HepG2 (cell line): ENCODE data around the gene STAT4. TPM values are rescaled to one million over a fixed set of nuclear protein-coding genes. Genes with fewer than 3 reads are reported as not detected.

ENCODE experiments used
- CBX1 ChIP-seq: IDR thresholded peaks from one replicate; pipeline ENCODE4 v1.6.1; 2016; ENCODE audit warnings: antibody characterized with exemption, low read depth
- CREB3 ChIP-seq: sonication (generic); formaldehyde crosslinking; IDR thresholded peaks from 2 replicates; pipeline ENCODE4 v1.5.0; 2020; ENCODE audit warnings: missing genetic modification reagents
- ETV6 ChIP-seq: sonication (generic); formaldehyde crosslinking; conservative IDR thresholded peaks from 2 replicates; pipeline ENCODE4 v1.4.0; 2020; ENCODE audit warnings: missing genetic modification reagents
- HNF4G ChIP-seq, 2 experiments: sonication (generic) in 1 of 2; formaldehyde crosslinking in 1 of 2; IDR thresholded peaks; 2 replicates each; pipeline versions ENCODE4 v1.4.0 to v1.6.1; 2011 to 2020; ENCODE audit warnings: borderline replicate concordance in 2 of 2, low read depth in 2 of 2, mild to moderate bottlenecking in 2 of 2, low read length in 1 of 2, missing genetic modification reagents in 1 of 2, moderate library complexity in 1 of 2
- HOXA5 ChIP-seq: sonication (generic); formaldehyde crosslinking; IDR thresholded peaks from 2 replicates; pipeline ENCODE4 v1.4.0; 2020; ENCODE audit warnings: missing genetic modification reagents
- JARID2 ChIP-seq: sonication (generic); formaldehyde crosslinking; IDR thresholded peaks from 2 replicates; pipeline ENCODE4 v1.8.1; 2023; ENCODE audit warnings: missing genetic modification reagents, inconsistent platforms; ENCODE audit not compliant: insufficient replicate concordance
- JUN ChIP-seq: sonication (generic); formaldehyde crosslinking; IDR thresholded peaks from 2 replicates; pipeline ENCODE4 v1.4.0; 2020; ENCODE audit warnings: mild to moderate bottlenecking, missing genetic modification reagents
- KDM2A ChIP-seq: sonication (generic); formaldehyde crosslinking; IDR thresholded peaks from 2 replicates; pipeline ENCODE4 v1.4.0; 2020; ENCODE audit warnings: low read depth, missing genetic modification reagents, borderline replicate concordance
- KLF11 ChIP-seq: IDR thresholded peaks from 2 replicates; pipeline ENCODE4 v1.6.1; 2016; ENCODE audit warnings: missing compliant biosample characterization
- KMT2B ChIP-seq: IDR thresholded peaks from 2 replicates; pipeline ENCODE4 v1.6.1; 2016; ENCODE audit warnings: missing genetic modification reagents, missing compliant biosample characterization
- MIXL1 ChIP-seq: IDR thresholded peaks from 2 replicates; pipeline ENCODE4 v1.6.1; 2016
- NPAS2 ChIP-seq: sonication (generic); formaldehyde crosslinking; IDR thresholded peaks from 2 replicates; pipeline ENCODE4 v1.8.0; 2022; ENCODE audit warnings: mild to moderate bottlenecking, missing genetic modification reagents, borderline replicate concordance
- PTBP1 ChIP-seq: fragments of 200-400 bp; formaldehyde crosslinking; IDR thresholded peaks from 2 replicates; pipeline ENCODE4 v1.6.1; 2018; ENCODE audit warnings: low read length, low read depth; ENCODE audit not compliant: poor library complexity, severe bottlenecking
- TEAD2 ChIP-seq: sonication (generic); formaldehyde crosslinking; IDR thresholded peaks from 2 replicates; pipeline ENCODE4 v1.9.0; 2021; ENCODE audit warnings: missing genetic modification reagents
- ZNF143 ChIP-seq: sonication (generic); formaldehyde crosslinking; IDR thresholded peaks from 2 replicates; pipeline ENCODE4 v1.4.0; 2020; ENCODE audit warnings: missing genetic modification reagents
- ZNF234 ChIP-seq: sonication (generic); formaldehyde crosslinking; conservative IDR thresholded peaks from 2 replicates; pipeline ENCODE4 v1.5.1; 2020; ENCODE audit warnings: mild to moderate bottlenecking, missing genetic modification reagents
- ZNF264 ChIP-seq: sonication (generic); formaldehyde crosslinking; IDR thresholded peaks from 2 replicates; pipeline ENCODE4 v1.4.0; 2020; ENCODE audit warnings: missing genetic modification reagents
- ZNF326 ChIP-seq: sonication (generic); formaldehyde crosslinking; IDR thresholded peaks from 2 replicates; pipeline ENCODE4 v1.4.0; 2020; ENCODE audit warnings: missing genetic modification reagents, borderline replicate concordance
- ZNF333 ChIP-seq: sonication (generic); formaldehyde crosslinking; IDR thresholded peaks from 2 replicates; pipeline ENCODE4 v1.4.0; 2020; ENCODE audit warnings: mild to moderate bottlenecking, missing genetic modification reagents, borderline replicate concordance
- ZNF431 ChIP-seq: sonication (generic); formaldehyde crosslinking; IDR thresholded peaks from 2 replicates; pipeline ENCODE4 v1.9.0; 2022; ENCODE audit warnings: missing genetic modification reagents, low read depth, mild to moderate bottlenecking, borderline replicate concordance
- ZNF446 ChIP-seq: sonication (generic); formaldehyde crosslinking; IDR thresholded peaks from 2 replicates; pipeline ENCODE4 v1.5.0; 2020; ENCODE audit warnings: mild to moderate bottlenecking, missing genetic modification reagents
- ZNF629 ChIP-seq: sonication (generic); formaldehyde crosslinking; conservative IDR thresholded peaks from 2 replicates; pipeline ENCODE4 v1.5.0; 2020; ENCODE audit warnings: missing genetic modification reagents
- ZNF841 ChIP-seq: sonication (generic); formaldehyde crosslinking; IDR thresholded peaks from 2 replicates; pipeline ENCODE4 v1.8.1; 2023; ENCODE audit warnings: missing genetic modification reagents, borderline replicate concordance
- polyA plus RNA-seq, 8 experiments: library from polyadenylated mRNA; depleted of rRNA in 3 of 8; stranded (reverse) in 7 of 8; unstranded in 1 of 8; fragments of >200 nt; fragmentation: Illumina TruSeq in 4 of 8; extraction: Trizol in 4 of 8; gene quantifications; 2 replicates each; pipeline versions ENCODE4 v1.2.1 to v1.2.3, GENCODE V29; 2011 to 2016; ENCODE audit warnings: low read depth in 4 of 8, missing spikeins in 1 of 8, mixed read lengths in 1 of 8; ENCODE audit not compliant: insufficient read depth in 1 of 8
- total RNA-seq, 5 experiments: library from RNA; depleted of rRNA; stranded (reverse); fragments of >200 nt; fragmentation: Illumina TruSeq; extraction: Trizol; gene quantifications; 2 replicates each; pipeline ENCODE4 v1.2.3, GENCODE V29; 2016; ENCODE audit warnings: low read depth in 1 of 5
- TF ChIP-seq, protein P1 (sequence below): sonication (generic); formaldehyde crosslinking; IDR thresholded peaks from 2 replicates; pipeline ENCODE4 v1.4.0; 2020; ENCODE audit warnings: mild to moderate bottlenecking, low read depth, missing genetic modification reagents
- TF ChIP-seq, protein P2 (sequence below): sonication (generic); formaldehyde crosslinking; IDR thresholded peaks from 2 replicates; pipeline ENCODE4 v1.5.0; 2020; ENCODE audit warnings: missing genetic modification reagents

STAT4 gene
- total and polyA plus RNA-seq, 2 of the 13 experiments (the other 11 are each of a cell fraction or from before 2014, with no cell fraction given): 0.37 TPM; not detected in 1

DNA sequence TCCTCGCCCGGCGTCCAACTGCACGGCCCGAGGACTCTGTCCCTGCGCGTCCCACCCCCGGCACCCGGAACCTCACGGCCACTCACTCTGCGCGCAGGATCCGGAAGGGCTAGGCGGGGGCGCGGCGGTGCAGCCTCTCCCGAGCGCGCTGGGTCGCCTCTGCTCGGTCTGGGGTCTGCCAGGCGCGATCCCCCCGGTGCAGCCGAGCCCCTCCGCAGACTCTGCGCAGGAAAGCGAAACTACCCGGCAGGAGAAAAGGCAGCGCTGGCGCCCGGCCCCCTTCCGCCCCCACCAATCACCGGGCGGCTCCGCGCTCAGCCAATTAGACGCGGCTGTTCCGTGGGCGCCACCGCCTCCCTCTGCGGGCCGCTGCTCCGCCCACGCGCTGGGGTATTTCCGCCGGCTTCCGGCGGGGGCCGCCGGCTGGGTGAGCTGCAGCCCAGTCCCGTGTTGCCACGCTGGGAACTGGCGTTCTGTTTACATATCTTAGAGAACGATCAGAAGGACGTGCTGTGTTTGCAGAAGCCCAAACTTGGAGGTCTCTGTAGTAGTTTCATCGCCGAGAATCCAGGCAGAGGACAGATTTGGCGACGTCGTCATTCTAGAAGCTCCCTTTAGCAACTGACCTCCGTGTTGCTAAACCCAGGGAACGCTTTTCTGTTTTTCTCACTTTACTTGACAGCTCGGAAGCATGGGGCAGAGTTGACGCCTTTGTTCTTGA, 136.7 kb downstream of the STAT4 start, which contains the start of gene STAT1 (continued):
- TF ChIP-seq HOXA5 (CRISPR knock-in tag): peak; percentile 94
- TF ChIP-seq ZNF333: peak; percentile 95; the same call in 1 of the 2 replicates
- no peak for TF ChIP-seq CREB3 (CRISPR knock-in tag)
- peak; percentile 78; the same call in 1 of the 2 replicates for TF ChIP-seq ZNF264
- TF ChIP-seq JUN (CRISPR knock-in tag): peak; percentile 66
- TF ChIP-seq KLF11: no peak; the same call in 1 of the 2 replicates
- no peak for TF ChIP-seq ZNF326 (CRISPR knock-in tag)
- TF ChIP-seq, protein P1, sequence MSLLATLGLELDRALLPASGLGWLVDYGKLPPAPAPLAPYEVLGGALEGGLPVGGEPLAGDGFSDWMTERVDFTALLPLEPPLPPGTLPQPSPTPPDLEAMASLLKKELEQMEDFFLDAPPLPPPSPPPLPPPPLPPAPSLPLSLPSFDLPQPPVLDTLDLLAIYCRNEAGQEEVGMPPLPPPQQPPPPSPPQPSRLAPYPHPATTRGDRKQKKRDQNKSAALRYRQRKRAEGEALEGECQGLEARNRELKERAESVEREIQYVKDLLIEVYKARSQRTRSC (CRISPR knock-in tag): no peak
- TF ChIP-seq ZNF143 (CRISPR knock-in tag): peak; percentile 59; the same call in 1 of the 2 replicates
- TF ChIP-seq KMT2B: peak; percentile 99
- TF ChIP-seq CBX1: peak; percentile 96
- no peak for TF ChIP-seq ZNF629 (CRISPR knock-in tag)
- no peak; the same call in none of the 2 replicates for TF ChIP-seq ZNF446 (CRISPR knock-in tag)
- TF ChIP-seq, protein P2, sequence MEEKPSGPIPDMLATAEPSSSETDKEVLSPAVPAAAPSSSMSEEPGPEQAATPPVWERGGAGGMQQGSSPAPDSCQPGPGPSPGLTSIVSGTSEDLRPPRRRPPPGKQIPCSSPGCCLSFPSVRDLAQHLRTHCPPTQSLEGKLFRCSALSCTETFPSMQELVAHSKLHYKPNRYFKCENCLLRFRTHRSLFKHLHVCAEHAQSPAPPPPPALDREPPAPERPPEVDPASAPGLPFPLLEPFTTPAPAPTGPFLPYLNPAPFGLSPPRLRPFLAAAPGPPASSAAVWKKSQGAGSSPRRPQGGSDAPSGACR (CRISPR knock-in tag): peak; percentile 96
- TF ChIP-seq TEAD2: no peak
- peak; percentile 86 for TF ChIP-seq JARID2
- TF ChIP-seq ZNF234: 0 out of 2 replicates have a peak, but pooled peaks have one; percentile 77
- TF ChIP-seq ZNF431 (CRISPR knock-in tag): peak; percentile 87; the same call in 1 of the 2 replicates
- TF ChIP-seq KDM2A: peak; percentile 97
- peak; percentile 94 for TF ChIP-seq MIXL1 (CRISPR knock-in tag)
- peak; percentile 82 for TF ChIP-seq PTBP1
- TF ChIP-seq HNF4G (IDR thresholded peaks at IDR 0.05; ENCODE audit: borderline replicate concordance, low read depth, low read length): peak; percentile 42; the same call in 1 of the 2 replicates
- peak; percentile 85 for TF ChIP-seq HNF4G (CRISPR knock-in tag; IDR thresholded peaks at IDR 0.05; ENCODE audit: borderline replicate concordance, low read depth)
- TF ChIP-seq NPAS2 (CRISPR knock-in tag): no peak
- TF ChIP-seq ZNF841 (CRISPR knock-in tag): no peak
- TF ChIP-seq ETV6: peak; percentile 98
